ENCODE data around the gene FRG2.

- TF ChIP-seq CTCF (IDR thresholded peaks at IDR 0.05): no peak
- no peak for TF ChIP-seq POLR2A (IDR thresholded peaks at IDR 0.05)
Measured at GRCh38 chr4:189981970-189982369, 45.1 kb downstream of the FRG2 start.
